ENCODE results near the gene ARHGEF40. TPM values are rescaled to one million over a fixed set of nuclear protein-coding genes. Genes with fewer than 3 reads are reported as not detected.

Gene ARHGEF40
- polyA plus RNA-seq, 1 experiment: 62.7 TPM

GRCh38 chr14:21068521-21069387 is 1.4 kb upstream of the ARHGEF40 start:
- peak; percentile 75 for TF ChIP-seq CTCF (IDR thresholded peaks at IDR 0.05; ENCODE audit: insufficient read depth, low read depth, low read length)
- ChIA-PET POLR2A (interaction anchor here (0.6 kb wide), 1 partner anchor 24 kb away, joined by 3 read pairs; no protein-coding TSS in a partner anchor), CTCF (interaction anchor here (0.5 to 9.5 kb wide), 26 partner anchors 8 to 193 kb away, joined by 3 to 193 read pairs (median 4); partner anchors contain the start of genes RNASE8, TMEM253 and ZNF219)
- H3K36me3 ChIP-seq (ENCODE audit: control insufficient read depth, insufficient read depth, low read length): peaks cover 5% of the 10 kb centered on the region; the same call in 1 of the 2 replicates
- DNase-seq (ENCODE audit: low read depth): no peak
- H3K27me3 ChIP-seq (ENCODE audit: control insufficient read depth, insufficient read depth, low read length): no peaks in the 10 kb centered on the region
- peak overlapping the region; percentile 79 for H3K4me3 ChIP-seq (ENCODE audit: low read depth, low read length)

DNA sequence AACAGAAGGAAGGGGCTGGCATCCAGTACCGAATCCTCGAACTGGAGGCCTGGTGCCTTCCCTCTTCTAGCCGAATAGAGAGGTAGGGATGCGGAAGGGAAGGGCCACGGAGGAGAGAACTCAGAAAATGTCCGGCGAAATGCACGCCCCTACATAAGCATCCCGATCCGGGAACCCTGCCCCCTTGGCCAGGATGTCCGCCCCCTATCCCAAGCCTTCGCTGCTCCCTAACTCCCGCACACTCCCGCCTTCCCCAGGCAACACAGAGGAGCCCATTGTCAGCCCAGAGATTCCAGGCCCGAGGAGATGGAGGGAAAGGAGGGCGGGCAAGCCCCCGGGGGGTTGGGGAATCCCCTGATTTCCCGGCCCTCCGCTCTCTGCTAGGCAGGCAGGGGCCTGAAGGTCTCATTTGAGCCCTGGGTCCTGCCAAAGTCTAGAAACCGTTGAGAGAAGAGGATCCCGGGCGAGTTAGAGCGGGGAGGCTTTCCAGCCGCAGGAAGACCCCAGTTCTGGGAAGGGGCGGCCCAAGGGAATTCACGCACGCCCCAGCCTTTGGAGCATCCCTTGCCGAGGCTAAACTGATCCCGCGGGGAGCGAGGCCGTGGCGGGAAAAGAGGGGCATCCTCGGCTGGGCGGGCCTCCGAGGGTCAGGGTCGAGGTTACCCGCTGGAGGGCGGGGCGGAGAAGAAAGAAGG is 569 bp upstream of the ARHGEF40 start:
- Histone ChIP-seq H3K27me3 (ENCODE audit: control insufficient read depth, insufficient read depth, low read length) (no peaks in the 10 kb centered on the region), H3K4me3 (ENCODE audit: low read depth, low read length) (peak overlapping the region; percentile 79), H3K36me3 (ENCODE audit: control insufficient read depth, insufficient read depth, low read length) (peaks cover 11% of the 10 kb centered on the region)
- CTCF ChIA-PET: interaction anchor here (0.6 to 9.5 kb wide), 22 partner anchors 9 to 193 kb away, joined by 3 to 193 read pairs (median 8); partner anchors contain the start of genes RNASE8, TMEM253 and ZNF219
- POLR2A ChIA-PET: no interaction called here
- no peak for TF ChIP-seq CTCF (IDR thresholded peaks at IDR 0.05; ENCODE audit: insufficient read depth, low read depth, low read length)
- DNase-seq (ENCODE audit: low read depth): no peak

- peak; percentile 17; the same call in 1 of the 2 replicates for TF ChIP-seq CTCF (IDR thresholded peaks at IDR 0.05; ENCODE audit: insufficient read depth, low read depth, low read length)
- ChIA-PET POLR2A (interaction anchor here (0.6 kb wide), 1 partner anchor 406 kb away, joined by 6 read pairs; no protein-coding TSS in a partner anchor), CTCF (interaction anchor here (0.5 to 6.3 kb wide), 18 partner anchors 13 to 501 kb away, joined by 3 to 117 read pairs (median 4); partner anchors contain the start of gene TMEM253)
- no peaks in the 10 kb centered on the region for H3K27me3 ChIP-seq (ENCODE audit: control insufficient read depth, insufficient read depth, low read length)
- DNase-seq (ENCODE audit: low read depth): no peak
- H3K4me3 ChIP-seq (ENCODE audit: low read depth, low read length): peak overlapping the region; percentile 79
- H3K36me3 ChIP-seq (ENCODE audit: control insufficient read depth, insufficient read depth, low read length): peaks cover 21% of the 10 kb centered on the region
Measured at GRCh38 chr14:21070610-21071224, 613 bp downstream of the ARHGEF40 start.

DNA sequence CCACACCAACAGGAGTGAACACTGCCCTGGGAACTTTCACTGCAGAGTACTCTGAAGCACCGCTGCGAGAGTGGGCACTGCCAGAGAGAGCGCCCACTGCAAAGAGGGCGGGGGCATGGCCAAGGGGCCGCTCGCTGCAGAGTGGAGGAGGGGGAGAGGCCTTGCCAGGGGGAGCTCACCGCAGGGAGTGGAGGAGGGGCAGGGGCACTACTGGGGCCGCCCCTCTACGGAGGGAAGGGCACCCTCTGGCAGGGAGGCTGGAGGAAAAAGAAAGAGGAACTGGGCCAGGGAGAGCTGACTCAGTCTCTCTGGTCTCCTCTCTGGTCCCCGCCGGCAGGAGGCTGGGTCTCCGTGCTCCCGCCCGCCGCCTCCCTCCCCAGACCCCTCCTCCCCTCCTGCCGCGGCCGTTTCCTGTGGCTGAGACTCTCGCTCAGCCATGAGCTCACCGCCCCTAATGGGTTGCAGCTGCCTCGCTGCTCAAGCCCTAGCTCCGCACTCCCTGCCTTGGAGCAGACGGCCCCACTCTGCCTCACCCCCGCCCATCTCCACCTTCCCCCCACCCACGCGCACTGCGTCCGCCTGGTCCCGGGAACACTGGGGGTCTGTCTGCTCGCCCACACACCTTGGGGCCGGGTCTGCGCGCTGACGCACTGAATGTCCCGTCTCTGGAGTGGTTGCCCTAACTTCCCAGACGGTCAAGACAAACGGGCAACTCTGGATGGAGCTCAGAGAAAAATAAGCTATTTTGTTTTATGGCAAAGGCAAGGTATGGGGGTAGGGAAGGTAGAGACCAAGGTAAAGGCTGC is 1.3 kb downstream of the ARHGEF40 start:
- H3K27me3 ChIP-seq (ENCODE audit: control insufficient read depth, insufficient read depth, low read length): no peaks in the 10 kb centered on the region
- DNase-seq (ENCODE audit: low read depth): peak; percentile 71
- peak overlapping the region; percentile 79 for H3K4me3 ChIP-seq (ENCODE audit: low read depth, low read length)
- 0 out of 2 replicates have a peak, but pooled peaks have one; percentile 8 for TF ChIP-seq CTCF (IDR thresholded peaks at IDR 0.05; ENCODE audit: insufficient read depth, low read depth, low read length)
- ChIA-PET POLR2A (interaction anchor here (0.6 kb wide), 4 partner anchors 22 to 477 kb away, joined by 3 to 19 read pairs (median 6); no protein-coding TSS in a partner anchor), CTCF (interaction anchor here (0.5 to 6.3 kb wide), 17 partner anchors 11 to 221 kb away, joined by 3 to 117 read pairs (median 5); partner anchors contain the start of genes TMEM253 and ZNF219)
- peaks cover 28% of the 10 kb centered on the region for H3K36me3 ChIP-seq (ENCODE audit: control insufficient read depth, insufficient read depth, low read length)
